AG08395 (cell line): Measurements from ENCODE around the gene INO80.
"Not testable (repeated sequence)": the region's sequence is repeated elsewhere in the genome, so short reads cannot be mapped to it uniquely, and the experiment has no call there.

Source experiments
- DNase-seq: peaks from one replicate; pipeline ENCODE4 v3.0.0; 2012; ENCODE audit warnings: mixed read lengths, low spot score

Gene INO80

DNA sequence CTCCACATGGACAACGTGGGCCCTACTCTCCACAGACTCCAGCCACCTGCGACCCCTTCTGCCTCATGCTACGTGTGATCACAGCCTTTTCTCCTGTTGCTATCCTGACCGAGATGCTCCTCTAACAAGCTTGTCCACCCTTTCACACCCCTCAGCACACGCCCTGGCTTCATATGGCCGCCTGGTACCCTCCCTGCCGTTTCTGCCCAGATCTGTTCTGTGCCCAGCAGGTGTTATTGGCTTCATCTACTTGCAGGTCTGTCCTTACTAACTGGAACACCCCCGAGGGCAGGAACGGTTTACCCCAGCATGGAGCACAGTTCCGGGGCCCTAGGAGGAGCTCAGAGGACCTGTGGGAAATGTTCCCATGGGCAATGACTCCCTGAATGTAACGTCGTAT lies 152.9 kb downstream of the INO80 start:
- DNase-seq, result no peak

DNA sequence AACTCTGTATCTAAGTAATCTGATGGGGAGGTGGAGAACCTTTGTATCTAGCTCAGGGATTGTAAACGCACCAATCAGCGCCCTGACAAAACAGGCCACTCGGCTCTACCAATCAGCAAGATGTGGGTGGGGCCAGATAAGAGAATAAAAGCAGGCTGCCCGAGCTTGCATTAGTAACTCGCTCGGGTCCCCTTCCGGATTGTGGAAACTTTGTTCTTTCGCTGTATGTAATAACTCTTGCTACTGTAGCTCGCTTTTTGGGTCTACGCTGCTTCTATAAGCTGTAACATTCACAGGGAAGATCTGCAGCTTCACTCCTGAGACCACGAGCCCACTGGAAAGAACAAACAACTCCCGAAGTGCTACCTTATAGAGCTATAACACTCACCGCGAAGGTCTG lies 153.8 kb downstream of the INO80 start:
- DNase-seq, result not testable (repeated sequence)

DNA sequence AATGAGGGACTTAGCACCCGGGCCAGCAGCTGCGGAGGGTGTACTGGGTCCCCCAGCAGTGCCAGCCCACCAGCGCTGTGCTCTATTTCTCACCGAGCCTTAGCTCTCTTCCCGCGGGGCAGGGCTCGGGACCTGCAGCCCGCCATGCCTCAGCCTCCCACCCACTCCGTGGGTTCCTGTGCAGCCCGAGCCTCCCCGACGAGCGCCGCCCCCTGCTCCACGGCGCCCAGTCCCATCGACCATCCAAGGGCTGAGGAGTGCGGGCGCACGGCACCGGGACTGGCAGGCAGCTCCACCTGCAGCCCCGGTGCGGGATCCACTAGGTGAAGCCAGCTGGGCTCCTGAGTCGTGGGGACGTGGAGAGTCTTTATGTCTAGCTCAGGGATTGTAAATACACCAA lies 154.3 kb downstream of the INO80 start:
- not testable (repeated sequence) for DNase-seq

DNA sequence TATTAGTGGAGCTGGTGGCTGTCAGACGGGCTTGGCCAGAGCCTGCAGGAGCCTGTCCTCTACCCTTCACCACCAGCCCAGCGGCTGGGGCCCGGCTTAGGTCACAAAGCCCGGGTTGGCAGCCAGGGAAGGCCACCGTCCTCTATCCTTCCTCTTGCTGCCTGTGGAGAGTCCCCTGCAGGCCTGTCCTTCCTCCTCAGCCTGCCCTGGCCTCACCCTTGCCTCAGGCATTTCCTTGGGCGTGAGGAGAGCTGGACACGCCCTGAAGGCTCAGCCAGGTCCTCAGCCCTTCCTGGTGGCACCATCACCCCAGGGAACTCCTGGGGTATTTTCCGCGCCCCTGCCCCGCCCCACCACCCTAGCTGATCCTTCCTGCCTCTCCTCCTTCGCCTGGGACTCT lies 155.2 kb downstream of the INO80 start:
- no peak for DNase-seq

DNA sequence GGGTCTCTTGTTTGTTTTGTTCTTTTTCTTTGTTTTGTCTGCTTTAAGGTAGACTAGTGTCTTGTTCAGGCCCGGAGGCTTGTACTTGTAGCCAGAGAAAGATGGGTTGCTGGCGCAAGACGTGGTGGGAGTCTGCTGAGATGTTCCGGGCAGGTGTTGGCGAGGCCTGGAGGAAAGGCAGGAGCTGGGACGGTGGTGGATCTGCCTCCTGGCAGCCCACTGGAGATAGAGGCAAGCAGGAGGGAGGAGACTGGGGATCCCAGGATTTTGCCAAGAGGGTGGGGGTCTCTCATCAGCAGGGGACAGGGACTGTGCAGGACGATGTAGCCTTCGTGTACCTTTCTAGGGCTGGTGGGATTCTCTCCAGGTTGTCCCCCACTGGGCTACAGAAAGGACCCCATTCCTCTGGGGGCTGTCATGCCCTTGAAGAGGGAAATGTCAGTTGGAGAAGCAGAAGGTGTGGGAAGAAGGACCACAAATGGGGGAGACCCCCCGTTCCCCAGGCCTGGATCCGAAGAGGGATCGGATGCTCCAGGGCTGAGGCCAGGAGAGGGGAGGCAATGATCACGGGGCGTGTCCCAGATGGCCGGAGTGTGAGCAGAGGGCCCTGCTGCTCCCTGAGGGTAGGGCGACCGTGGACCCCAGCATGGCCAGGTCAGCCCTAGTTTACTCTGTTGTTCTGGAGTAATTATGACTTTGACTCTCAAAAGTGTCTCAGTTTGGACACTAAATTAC lies 155.8 kb downstream of the INO80 start:
- DNase-seq, result no peak

DNA sequence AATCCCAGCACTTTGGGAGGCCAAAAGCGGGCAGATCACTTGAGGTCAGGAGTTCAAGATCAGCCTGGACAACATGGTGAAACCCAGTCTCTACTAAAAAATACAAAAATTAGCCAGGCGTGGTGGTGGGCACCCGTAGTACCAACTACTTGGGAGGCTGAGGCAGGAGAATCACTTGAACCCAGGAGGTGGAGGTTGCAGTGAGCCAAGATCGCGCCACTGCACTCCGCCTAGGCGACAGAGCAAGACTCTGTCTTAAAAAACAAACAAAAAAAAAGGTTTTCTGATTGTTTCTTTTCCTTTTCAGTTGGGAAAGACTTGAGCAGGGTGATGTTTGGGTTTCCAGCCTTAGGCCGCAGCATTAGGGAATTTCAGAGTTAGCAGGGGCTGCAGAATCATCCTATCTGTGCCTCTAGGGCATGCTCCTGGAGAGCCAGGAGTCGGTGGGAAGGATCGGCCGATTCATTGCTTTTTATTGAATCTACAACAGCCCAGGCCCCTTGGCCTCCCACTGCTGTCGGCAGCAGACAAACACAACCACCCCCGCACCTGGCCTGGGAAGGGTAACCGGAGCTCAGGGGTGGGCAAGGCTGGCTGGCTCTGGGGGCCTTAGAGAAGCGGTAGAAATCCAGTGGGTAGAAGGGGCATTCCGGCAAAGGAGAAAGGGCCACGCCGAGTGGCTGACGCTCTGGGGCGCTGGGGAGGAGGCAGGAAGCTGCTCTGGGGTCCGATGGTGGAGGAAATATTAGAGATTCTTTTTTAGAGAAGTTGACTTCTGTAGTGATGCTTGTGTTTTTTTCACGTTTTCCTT lies 156.5 kb downstream of the INO80 start:
- DNase-seq, result no peak

DNA sequence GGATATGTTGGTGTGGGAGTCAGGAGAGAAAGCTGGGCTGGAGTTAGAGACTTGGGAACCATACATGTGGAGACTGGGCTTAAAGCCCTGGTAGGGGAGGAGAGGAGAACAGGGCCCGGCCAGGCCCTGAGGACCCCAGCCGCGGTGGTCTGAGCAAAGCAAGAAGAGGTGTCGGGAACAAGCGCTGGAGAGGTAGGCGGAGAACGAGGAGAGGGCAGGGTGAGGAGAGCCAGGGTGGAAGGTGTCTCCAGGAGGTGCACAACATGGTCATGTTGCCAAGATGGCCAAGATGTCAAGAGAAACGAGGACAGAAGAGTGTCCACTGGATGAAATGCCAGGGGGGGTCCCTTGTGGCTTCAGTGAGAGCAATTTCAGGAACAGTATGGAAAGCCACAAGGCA lies 157.4 kb downstream of the INO80 start:
- DNase-seq, result no peak

DNA sequence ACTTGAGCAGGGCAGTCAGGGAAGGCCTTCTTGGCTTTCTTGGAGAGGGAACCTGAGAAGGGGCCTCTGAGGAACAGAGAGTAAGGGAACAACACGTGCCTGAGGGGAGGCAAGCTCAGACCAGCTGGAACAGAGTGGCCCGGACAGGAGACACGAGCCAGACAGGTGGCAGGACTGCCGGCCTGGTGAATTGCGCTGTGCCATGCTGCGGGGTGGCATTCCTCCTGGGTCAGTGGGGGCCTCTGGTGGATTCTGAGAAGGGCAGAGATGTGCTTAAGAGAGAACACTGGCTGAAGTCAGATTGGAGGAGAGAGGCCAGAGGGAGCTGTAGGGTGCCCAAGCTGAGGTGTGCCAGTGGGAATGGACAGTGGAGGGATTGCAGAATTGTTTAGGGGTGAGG lies 157.9 kb downstream of the INO80 start:
- DNase-seq, result no peak

DNA sequence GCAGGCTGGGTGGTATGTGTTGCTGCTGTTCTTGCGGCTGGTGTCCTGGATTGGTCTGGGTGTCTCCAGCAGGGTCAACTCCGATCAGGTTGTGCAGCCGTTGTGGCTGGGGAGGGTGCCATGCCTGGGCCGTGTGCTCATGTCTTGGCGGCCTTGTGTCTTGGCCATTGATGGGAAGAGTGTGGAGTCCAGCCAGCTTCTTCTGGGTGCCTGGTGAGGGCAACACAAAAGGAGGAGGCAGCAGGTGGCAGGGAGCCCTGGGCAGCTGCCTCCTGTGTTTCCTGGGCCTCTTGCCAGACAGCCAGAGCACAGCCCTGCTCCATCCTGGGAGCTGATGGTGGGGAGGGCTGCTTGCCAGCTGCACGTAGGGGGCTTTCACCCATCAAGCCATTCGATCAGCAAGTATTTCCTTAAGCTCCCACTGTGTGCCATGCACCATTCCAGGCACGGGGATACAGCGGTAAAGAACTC lies 158.5 kb downstream of the INO80 start:
- DNase-seq, result no peak

DNA sequence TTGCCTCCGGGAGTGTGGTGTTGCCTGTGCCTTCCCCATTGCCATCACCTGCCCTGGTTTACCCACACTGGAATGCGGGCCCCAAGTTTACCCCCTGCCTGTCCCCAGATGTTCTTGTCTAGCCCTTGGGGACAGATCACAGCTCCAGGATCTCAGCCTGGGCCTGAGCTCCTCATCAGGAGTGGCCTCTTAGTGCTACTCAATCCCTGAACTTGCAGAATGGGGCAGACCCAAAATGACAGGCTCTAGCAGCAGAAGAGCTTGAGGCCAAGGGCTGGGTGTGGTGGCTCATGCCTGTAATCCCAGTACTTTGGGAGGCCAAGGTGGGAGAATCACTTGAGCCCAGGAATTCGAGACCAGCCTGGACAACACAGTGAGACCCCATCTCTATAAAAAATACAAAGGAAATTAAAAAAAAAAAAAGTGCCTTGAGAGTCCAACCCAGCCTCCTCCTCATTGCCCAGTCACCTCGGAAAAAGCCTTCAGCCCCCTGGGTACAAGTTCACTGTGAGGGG lies 159.0 kb downstream of the INO80 start:
- no peak for DNase-seq

DNA sequence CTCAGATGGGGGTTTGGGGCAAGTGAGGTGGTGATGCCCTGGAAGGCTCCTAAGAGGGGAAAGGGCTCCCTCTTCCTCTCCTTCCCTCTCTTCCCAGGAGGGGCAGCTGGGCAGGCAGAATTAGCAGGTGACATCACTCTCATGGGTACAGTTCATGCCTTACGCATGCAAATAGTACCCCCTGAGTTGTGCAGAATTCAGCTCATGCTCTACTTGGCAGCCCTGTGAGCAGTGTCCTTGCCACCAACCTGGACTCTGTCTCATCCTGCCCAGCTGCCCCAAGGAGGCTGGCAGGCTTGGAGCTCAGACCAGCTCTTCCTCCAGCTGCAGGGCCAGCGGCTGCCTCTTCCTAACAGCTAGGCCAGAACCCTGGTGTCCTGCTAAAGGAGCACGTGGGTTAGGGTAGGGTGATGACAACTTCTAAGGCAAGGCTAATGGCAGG lies 159.5 kb downstream of the INO80 start:
- no peak for DNase-seq

DNA sequence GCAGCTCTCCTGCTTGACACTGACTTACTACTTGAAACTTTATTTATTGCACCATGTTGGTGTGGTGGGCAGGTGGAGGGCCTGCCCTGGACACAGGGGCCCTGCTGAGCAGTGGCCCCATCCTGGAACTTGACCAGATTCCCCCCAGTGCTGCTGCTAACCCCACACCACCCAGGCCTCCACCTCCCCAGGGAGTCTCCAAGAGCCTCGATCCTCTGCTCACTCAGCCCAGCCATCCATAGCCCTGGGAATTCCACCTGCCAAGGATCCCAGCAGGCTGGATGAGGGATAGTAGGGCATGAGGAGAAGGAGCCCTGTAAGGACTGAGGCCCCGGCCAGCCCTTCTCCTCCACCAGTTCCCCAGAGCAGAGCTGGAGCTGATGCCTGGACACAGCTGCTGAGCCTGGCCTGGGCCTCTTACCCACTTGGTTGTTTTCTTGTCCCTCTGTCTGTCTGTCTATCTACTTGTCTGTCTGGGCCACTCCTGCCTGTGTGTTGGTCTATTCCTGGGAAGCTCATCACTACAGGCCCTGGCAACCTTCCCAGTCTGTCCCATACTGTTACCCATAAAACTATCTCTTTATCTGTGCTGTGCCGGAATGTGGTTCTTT lies 160.0 kb downstream of the INO80 start:
- DNase-seq, result no peak

DNA sequence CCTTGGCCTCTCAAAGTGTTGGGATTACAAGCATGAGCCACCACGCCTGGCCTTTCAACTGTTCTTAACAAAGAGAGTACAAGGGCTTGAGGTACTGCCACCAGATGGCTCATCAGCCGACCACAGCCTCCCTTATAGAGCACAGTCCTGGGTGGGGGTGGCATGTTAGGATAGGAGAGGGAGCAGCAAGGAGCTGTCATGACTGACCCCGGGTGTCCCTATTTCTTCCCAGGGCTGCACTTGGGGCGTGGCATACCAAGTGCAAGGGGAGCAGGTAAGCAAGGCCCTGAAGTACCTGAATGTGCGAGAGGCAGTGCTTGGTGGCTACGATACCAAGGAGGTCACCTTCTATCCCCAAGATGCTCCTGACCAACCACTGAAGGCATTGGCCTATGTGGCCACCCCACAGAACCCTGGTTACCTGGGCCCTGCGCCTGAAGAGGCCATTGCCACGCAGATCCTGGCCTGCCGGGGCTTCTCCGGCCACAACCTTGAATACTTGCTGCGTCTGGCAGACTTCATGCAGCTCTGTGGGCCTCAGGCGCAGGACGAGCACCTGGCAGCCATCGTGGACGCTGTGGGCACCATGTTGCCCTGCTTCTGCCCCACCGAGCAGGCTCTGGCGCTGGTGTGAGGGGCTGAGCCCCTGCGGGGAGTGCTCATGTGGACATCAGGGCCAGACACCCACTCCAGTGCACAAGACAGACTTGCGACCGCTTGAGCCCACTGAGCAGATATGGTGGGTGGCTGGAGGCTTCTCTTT lies 160.8 kb downstream of the INO80 start:
- DNase-seq, result no peak

DNA sequence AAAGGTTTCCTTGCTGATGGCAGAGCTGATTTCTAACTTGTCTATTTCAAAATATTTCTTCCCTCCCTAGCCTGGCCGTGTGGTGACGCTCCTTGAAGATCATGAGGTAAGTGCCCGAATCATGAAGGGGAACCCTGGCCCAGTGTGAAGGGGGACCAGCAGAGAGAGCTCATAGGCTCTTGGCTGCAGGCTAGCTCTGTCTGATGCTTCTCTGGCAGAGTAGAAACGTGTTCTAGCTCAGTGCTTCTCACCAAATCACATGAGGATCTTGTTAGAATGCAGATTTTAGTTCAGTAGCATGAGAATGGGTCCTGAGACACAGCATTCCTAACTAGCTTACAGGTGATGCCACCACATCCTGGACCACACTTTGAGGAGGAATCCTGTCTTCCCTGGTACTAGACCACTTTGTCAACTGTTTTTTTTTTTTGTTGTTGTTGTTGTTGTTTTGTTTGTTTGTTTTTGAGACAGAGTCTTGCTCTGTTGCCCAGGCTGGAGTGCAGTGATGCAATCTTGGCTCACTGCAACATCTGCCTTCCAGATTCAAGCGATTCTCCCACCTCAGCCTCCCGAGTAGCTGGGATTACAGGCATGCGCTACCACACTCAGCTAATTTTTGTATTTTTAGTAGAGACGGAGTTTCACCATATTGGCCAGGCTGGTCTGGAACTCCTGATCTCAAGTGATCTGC lies 161.8 kb downstream of the INO80 start:
- DNase-seq, result not testable (repeated sequence)

DNA sequence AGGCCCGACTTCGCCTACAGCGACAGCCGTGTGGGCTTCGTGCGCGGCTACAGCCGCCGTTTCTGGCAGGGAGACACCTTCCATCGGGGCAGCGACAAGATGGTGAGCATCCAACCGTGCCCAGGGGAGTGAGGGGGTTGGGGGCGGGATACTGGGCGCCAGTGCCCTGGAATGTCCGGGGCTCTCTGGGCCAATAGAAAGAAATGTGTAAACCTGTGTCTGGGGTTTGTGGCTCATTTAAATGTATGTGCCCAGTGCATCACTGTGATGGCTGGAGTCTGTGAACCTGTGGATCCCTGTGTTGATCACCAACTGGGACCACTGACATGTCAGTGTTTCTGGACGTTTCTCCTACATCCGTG lies 162.4 kb downstream of the INO80 start:
- DNase-seq, result no peak

DNA sequence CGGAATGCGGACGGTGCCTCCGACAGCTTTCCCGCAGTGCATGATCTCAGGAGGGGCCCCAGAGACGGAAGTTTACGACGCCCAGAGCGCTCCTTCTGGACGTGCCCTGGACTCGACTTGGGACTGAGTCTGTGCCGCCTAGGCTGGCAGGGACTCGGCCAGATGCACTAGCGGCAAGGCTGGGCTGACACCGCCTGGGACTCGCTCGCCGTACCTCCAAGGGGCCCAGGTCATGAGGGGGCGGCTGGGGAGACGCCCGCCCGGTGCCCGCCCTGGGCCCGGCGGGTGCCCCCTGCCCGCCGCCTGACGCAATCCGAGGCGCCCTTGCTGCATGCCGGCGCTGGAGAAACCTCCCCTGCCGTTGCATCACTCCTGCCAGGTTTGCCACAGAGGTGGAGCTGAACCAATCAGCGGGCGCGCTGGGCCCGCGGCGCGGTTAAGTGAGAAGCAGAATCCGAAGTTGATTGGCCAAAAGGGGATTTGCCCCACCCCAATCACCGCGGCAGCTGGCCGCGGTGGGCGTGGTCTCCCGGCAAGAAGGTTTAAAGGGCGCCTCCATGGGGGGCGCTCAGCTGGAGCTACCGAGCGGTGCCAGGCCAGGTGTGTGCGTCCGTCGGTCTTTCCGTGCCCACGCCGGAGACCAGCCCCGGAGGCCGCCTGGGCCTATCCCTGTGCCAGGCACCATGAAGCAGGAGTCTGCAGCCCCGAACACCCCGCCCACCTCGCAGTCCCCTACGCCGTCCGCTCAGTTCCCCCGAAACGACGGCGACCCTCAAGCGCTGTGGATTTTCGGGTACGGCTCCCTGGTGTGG lies 163.0 kb downstream of the INO80 start, which contains the start of gene CHAC1:
Gene CHAC1 (plus strand): TSS at position 571 of the 812 bp plus-strand sequence. CDS start 113 bp downstream, at position 684.
- DNase-seq, result peak; percentile 100

DNA sequence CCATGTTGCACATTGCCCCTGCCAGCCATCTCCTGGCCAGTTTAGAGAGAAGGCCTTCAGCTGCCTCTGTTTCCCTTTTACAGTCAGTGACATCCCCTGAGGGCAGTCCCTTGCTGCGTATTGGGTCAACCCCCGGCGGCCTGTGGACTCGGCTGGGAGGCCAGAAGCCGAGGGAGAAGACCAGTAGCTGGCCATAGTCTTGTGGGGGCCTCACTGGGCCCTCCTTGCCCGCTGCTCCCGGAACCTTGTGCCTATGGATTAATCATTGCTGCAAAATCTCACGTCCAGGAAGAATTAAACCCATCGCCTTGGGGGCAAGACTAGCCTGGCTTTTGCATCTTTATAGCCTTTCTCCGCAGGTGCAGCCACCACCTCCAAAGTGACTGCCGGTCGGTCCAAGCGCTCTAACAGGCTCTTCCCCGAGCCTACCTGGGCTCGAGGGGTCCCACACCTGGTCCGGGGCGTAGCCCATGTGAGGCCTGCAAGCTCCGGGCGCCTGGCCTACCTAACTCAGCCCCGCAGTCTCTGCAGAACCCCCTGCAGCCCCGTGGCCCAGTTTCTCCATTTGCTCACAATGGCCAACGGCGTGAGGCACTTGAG lies 163.7 kb downstream of the INO80 start:
- DNase-seq, result no peak

DNA sequence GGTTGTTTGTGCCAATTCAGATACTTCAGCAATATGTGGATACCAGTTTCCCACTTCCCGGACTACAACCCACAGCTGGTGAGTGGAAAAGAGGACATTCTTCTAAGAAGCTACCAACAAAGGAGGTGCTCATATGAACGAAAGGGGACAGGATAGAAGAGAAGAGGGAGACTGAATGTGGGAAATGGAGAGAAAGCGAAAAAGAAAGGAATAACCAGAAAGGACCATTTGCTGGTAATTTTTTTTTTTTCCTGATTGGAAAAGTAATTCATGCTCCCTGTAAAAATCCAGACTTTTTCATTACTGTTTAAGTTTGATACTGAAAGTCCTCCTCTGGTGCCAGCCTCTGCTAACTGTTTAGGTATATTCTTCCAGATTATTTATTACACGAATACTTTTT lies 164.3 kb downstream of the INO80 start:
- DNase-seq, result no peak

DNA sequence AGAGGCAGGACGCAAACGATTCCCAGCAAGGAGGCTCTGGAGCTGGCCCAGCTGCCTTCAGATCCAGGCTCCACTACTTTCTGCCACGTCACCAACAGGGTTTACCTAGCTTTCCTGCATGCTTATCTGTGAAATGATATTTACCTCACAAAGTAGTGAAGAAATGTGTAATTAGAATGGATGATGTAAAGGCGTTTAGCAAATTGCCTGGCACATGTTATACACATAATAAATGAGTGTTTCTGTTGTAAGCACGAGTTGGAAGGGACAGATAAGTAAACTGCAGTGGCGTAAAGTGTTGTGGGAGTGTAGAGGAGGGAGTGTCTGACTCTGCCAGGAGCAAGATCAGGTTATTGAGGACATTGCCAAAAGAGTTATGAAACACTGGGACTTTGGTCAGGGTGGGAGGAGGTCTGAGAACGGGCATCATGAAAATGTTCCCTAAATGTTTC lies 166.3 kb downstream of the INO80 start:
- no peak for DNase-seq
